Right atrium auricular region (tissue), 2 donors: ENCODE measurements around the gene MYMK. TPM values are rescaled to one million over a fixed set of nuclear protein-coding genes. Genes with fewer than 3 reads are reported as not detected.
A peak's percentile ranks its signal among the peaks of the same experiment; 100 is the strongest.

Experiments used
- DNase-seq: peaks from one replicate; pipeline ENCODE4 v3.0.0-alpha.2; 2019; ENCODE audit warnings: low spot score
- H3K27ac ChIP-seq, 2 donors: fragments of 200-600 bp; sonication (generic); 1 replicate in 1 of 2; 2 replicates in 1 of 2; pipeline ENCODE4 v1.5.1; 2016 to 2019
- H3K27me3 ChIP-seq, 2 donors: fragments of 200-600 bp; sonication (generic); one replicate each; pipeline versions ENCODE4 v1.5.1 to v1.6.0; 2017 to 2019
- H3K36me3 ChIP-seq: fragments of 200-600 bp; sonication (generic); one replicate; pipeline ENCODE4 v1.5.1; 2016
- H3K4me1 ChIP-seq, 2 donors: fragments of 200-600 bp; sonication (generic); one replicate each; pipeline versions ENCODE4 v1.5.1 to v1.6.0; 2017 to 2019
- H3K4me3 ChIP-seq, 2 donors: fragments of 200-600 bp; sonication (generic); 1 replicate in 1 of 2; 2 replicates in 1 of 2; pipeline ENCODE4 v1.5.1; 2017 to 2019; ENCODE audit warnings: mild to moderate bottlenecking in 1 of 2, moderate library complexity in 1 of 2
- H3K9me3 ChIP-seq, 2 donors: fragments of 200-600 bp; sonication (generic); one replicate each; pipeline ENCODE4 v1.5.1; 2019
- CTCF ChIP-seq, 2 donors: fragments of 200-600 bp; sonication (generic); IDR thresholded peaks; one replicate each; pipeline ENCODE4 v1.5.1; 2019; ENCODE audit warnings: antibody characterized with exemption in 2 of 2
- total RNA-seq, 2 donors: library from RNA; depleted of rRNA; stranded (reverse); fragments of >200 nt; gene quantifications; one replicate each; pipeline ENCODE4 v1.1.0, GENCODE V29; 2016

Gene MYMK
- total RNA-seq, 2 donors from 2014 or later: not detected

GRCh38 chr9:133499132-133499891 is 25.4 kb downstream of the MYMK start:
- Histone ChIP-seq H3K9me3 (peaks cover 0 to 24% of the 10 kb centered on the region in 2 donors), H3K27ac (no peak overlapping the region), H3K27me3 (no peaks in the 10 kb centered on the region), H3K36me3 (no peaks in the 10 kb centered on the region), H3K4me3 (no peak overlapping the region), H3K4me1 (peaks cover 0 to 15% of the 10 kb centered on the region in 2 donors)
- TF ChIP-seq CTCF (IDR thresholded peaks at IDR 0.05): no peak
- DNase-seq: no peak

DNA sequence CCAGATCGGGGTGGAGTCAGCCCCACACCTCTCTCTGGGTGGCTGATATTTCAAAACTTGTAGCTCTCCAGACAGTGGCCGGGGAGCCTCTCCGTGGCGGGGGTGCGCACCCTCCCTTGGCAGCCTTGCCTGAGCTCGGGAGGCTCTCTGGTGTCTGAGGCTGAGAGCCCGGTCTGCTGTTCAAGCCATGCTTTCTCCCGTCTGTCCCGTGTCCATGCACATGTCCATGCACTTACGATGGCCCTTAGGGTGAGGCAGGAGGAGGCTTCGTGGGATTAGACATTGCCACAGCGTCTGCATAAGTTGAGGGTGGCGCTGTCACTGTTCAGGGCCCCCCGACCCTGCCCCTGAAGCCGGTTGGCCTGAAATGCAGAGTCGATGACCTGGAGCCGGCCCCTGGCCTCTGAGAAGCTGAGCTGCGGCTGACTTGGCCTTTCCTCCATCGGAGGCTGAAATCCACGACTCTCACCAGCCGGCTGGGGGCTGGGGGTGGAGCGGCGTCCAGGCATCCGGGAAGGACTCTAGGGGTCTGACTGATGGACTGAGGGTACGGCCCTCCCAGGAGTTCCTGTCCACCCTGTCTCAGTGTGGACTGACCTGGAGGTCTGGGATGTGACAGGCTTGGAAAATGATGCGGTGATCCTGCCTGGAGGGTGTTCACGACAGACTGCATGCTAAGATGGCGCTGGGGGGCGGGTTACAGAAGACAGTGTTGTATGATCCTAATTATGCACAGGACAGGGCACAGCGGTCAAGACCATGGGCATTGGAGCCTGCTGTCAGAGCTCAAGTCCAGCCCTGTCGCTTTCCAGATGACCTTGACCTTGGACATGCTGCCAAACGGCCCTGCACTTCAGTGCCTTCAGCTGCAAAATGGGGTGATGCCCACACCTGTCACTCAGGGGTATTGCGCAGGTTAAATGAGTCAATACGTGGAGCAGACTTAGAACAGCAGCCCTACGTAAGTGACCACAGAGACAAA is 27.6 kb downstream of the MYMK start:
- no peak for DNase-seq
- Histone ChIP-seq H3K9me3 (peaks cover 0 to 12% of the 10 kb centered on the region in 2 donors), H3K36me3 (no peaks in the 10 kb centered on the region), H3K27ac (no peak overlapping the region), H3K4me3 (no peak overlapping the region), H3K27me3 (no peaks in the 10 kb centered on the region), H3K4me1 (peaks cover 0 to 27% of the 10 kb centered on the region in 2 donors)
- no peak for TF ChIP-seq CTCF (IDR thresholded peaks at IDR 0.05)

GRCh38 chr9:133495327-133496293 is 29.1 kb downstream of the MYMK start:
- Histone ChIP-seq H3K36me3 (no peaks in the 10 kb centered on the region), H3K4me3 (no peak overlapping the region), H3K27ac (no peak overlapping the region), H3K9me3 (no peaks in the 10 kb centered on the region), H3K27me3 (no peaks in the 10 kb centered on the region), H3K4me1 (peaks cover 0 to 34% of the 10 kb centered on the region in 2 donors)
- DNase-seq: no peak
- TF ChIP-seq CTCF (IDR thresholded peaks at IDR 0.05): no peak

DNA sequence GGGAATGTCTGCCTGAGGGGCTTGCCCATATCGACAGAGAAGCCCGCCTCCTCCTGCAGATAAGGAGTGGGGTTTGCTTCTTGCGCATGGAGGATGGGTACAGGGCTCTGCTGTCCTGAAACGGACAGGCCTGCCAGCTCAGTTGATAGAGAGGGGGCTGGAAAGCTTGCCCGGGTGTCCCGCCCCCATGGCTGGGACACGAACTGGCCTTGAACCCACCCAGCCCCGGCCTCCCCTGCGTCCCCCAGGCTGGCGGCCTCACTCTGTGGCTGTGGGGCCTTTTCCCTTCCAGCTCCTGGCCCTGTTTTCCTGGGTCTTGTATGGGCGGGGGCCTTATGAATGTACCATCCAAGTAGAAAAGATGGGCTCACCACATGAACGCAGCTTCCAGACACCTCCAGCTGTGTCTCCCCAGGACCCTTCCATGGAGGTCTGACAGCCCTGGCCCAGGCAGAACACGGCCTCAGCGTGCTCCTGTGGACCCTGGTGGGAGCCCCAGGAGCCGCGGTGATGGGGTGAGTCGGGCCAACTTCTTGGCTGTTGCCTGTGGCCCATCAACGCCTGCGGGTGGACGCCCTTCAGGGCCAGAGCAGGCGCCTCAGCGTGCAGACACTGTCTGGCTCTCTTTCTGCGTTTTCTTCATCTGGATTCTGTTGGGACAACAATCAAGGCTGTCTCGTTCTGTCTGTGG is 30.0 kb downstream of the MYMK start:
- Histone ChIP-seq H3K9me3 (no peaks in the 10 kb centered on the region), H3K27ac (peak overlapping the region in 1 of 2 donors; percentile 14), H3K36me3 (no peaks in the 10 kb centered on the region), H3K4me3 (no peak overlapping the region), H3K4me1 (peaks cover 0 to 30% of the 10 kb centered on the region in 2 donors), H3K27me3 (no peaks in the 10 kb centered on the region)
- no peak for TF ChIP-seq CTCF (IDR thresholded peaks at IDR 0.05)
- no peak for DNase-seq
